Muscle of back (tissue), 11 donors: ENCODE results near the gene SKIL. TPM values are rescaled to one million over a fixed set of nuclear protein-coding genes. Genes with fewer than 3 reads are reported as not detected.

Experiments
- DNase-seq, 3 donors: peaks; one replicate each; pipeline versions ENCODE4 v3.0.0 to v3.0.0-alpha.2; 2013
- polyA plus RNA-seq, 10 donors: library from polyadenylated mRNA; unstranded; fragments of 120-200 nt; gene quantifications; one replicate each; pipeline ENCODE4 v1.2.1, GENCODE V29; 2013; ENCODE audit not compliant: insufficient read length in 10 of 10

SKIL gene
- polyA plus RNA-seq, 10 donors, result 19.1 to 32.6 (median 21.6) TPM

- no peak for DNase-seq
These were observed 29.0 kb downstream of the SKIL start for GRCh38 chr3:170386468-170386867.

- no peak for DNase-seq
These were observed 30.4 kb downstream of the SKIL start for GRCh38 chr3:170387950-170388349.

- no peak for DNase-seq
These were observed 33.6 kb downstream of the SKIL start for GRCh38 chr3:170391108-170391507.

- no peak for DNase-seq
These were observed 40.2 kb downstream of the SKIL start for GRCh38 chr3:170397685-170398084.

GRCh38 chr3:170405101-170405500 is 47.6 kb downstream of the SKIL start:
- DNase-seq, result no peak

GRCh38 chr3:170410428-170411029 is 53.0 kb downstream of the SKIL start:
- DNase-seq, result peak in 1 of 3 donors; percentile 53

GRCh38 chr3:170413291-170413690 is 55.8 kb downstream of the SKIL start:
- no peak for DNase-seq

- peak; percentile 74 to 86 (median 86) for DNase-seq
These were observed 56.7 kb downstream of the SKIL start for GRCh38 chr3:170414202-170414663.

- DNase-seq, result no peak
These were observed 59.6 kb downstream of the SKIL start for GRCh38 chr3:170417090-170417489.

- peak; percentile 51 to 63 (median 52) for DNase-seq
These were observed 61.2 kb downstream of the SKIL start, which contains the start of gene CLDN11 for GRCh38 chr3:170418422-170419398. CLDN11 (plus strand) TSS chr3:170418868; CDS start chr3:170419067, 199 bp downstream.

- DNase-seq, result peak in 2 of 3 donors; percentile 8 to 52
These were observed 62.1 kb downstream of the SKIL start for GRCh38 chr3:170419557-170420087.

- peak in 1 of 3 donors; percentile 41 for DNase-seq
These were observed 62.8 kb downstream of the SKIL start for GRCh38 chr3:170420307-170420821.

- DNase-seq, result peak in 2 of 3 donors; percentile 11 to 29
These were observed 63.7 kb downstream of the SKIL start for GRCh38 chr3:170421111-170421641.

- no peak for DNase-seq
These were observed 64.2 kb downstream of the SKIL start for GRCh38 chr3:170421758-170422157.

- DNase-seq, result no peak
These were observed 65.6 kb downstream of the SKIL start for GRCh38 chr3:170423001-170423615.

GRCh38 chr3:170424879-170425278 is 67.4 kb downstream of the SKIL start:
- no peak for DNase-seq

GRCh38 chr3:170425491-170426239 is 68.2 kb downstream of the SKIL start:
- no peak for DNase-seq

- DNase-seq, result no peak
These were observed 68.8 kb downstream of the SKIL start for GRCh38 chr3:170426240-170426797.

- no peak for DNase-seq
These were observed 70.6 kb downstream of the SKIL start for GRCh38 chr3:170428095-170428494.

GRCh38 chr3:170429050-170429449 is 71.5 kb downstream of the SKIL start:
- DNase-seq, result peak in 1 of 3 donors; percentile 60
